K562 (cell line): ENCODE results near the gene ADAMTSL2. TPM values are rescaled to one million over a fixed set of nuclear protein-coding genes. Genes with fewer than 3 reads are reported as not detected.

Experiments
- ATAC-seq: fragments of 200-7000 bp; cut with Tn5 transposase; 3 replicates; pipeline ENCODE4 v1.9.1; 2020; ENCODE audit warnings: moderate library complexity
- BruUV-seq: library from RNA; stranded (reverse); fragments of 400-500 nt; replicated peaks from 2 replicates; lab custom pipeline; 2021; lab: Mats Ljungman, UMichigan
- CTCF ChIA-PET: fragments of 300-600 bp; formaldehyde crosslinking; extraction: SDS; loops from one replicate; lab custom pipeline; 2021; ENCODE audit warnings: low intra/inter-chr PET ratio; lab: Yijun Ruan, JAX
- POLR2A ChIA-PET: fragments of 300-600, 350-650 bp; sonication (Branson Sonifier 250); formaldehyde crosslinking; extraction: SDS; loops from one replicate; lab custom pipeline; 2021; ENCODE audit warnings: antibody characterized with exemption, inconsistent platforms; lab: Yijun Ruan, JAX
- DNase-seq, 4 experiments: peaks; one replicate each; pipeline versions ENCODE4 v3.0.0 to v3.0.0-alpha.2; 2011 to 2018; ENCODE audit warnings: low spot score in 3 of 4, mixed read lengths in 3 of 4; ENCODE audit errors: extremely low read depth in 1 of 4
- FAIRE-seq: peaks from 2 replicates; lab custom pipeline; 2011; peaks lifted over from hg19 to GRCh38; lab: Jason Lieb, UNC
- H2AFZ ChIP-seq: 2 replicates; pipeline ENCODE4 v1.6.0; 2011; ENCODE audit warnings: low read depth, low read length, control low read depth, inconsistent platforms
- H3K27ac ChIP-seq: fragments of 200-600 bp; 3 replicates; pipeline ENCODE4 v1.8.0; 2011; ENCODE audit warnings: low read depth, mild to moderate bottlenecking, control low read depth, inconsistent platforms, low read length, moderate library complexity, mixed read lengths; ENCODE audit errors: extremely low read depth
- H3K27me3 ChIP-seq, 2 experiments: fragments of 300-600 bp in 1 of 2; 2 replicates in 1 of 2; 3 replicates in 1 of 2; pipeline versions ENCODE4 v1.6.0 to v1.8.0; 2011; ENCODE audit warnings: inconsistent platforms in 2 of 2, low read length in 2 of 2, mild to moderate bottlenecking in 1 of 2, mixed read lengths in 1 of 2, moderate library complexity in 1 of 2; ENCODE audit not compliant: control insufficient read depth in 2 of 2, insufficient read depth in 2 of 2
- H3K36me3 ChIP-seq: fragments of 300-600 bp; 3 replicates; pipeline ENCODE4 v1.8.0; 2011; ENCODE audit warnings: mild to moderate bottlenecking, low read length, inconsistent platforms; ENCODE audit not compliant: control insufficient read depth, insufficient read depth
- H3K4me1 ChIP-seq, 2 experiments: fragments of 200-600 bp in 1 of 2; replicated peaks in 1 of 2; 2 replicates in 1 of 2; 3 replicates in 1 of 2; pipeline versions ENCODE4 v1.5.1 to v1.8.0; 2011; ENCODE audit warnings: inconsistent platforms in 2 of 2, low read length in 2 of 2, mild to moderate bottlenecking in 1 of 2, mixed read lengths in 1 of 2, moderate library complexity in 1 of 2; ENCODE audit not compliant: control insufficient read depth in 2 of 2, insufficient read depth in 2 of 2
- H3K4me2 ChIP-seq: 2 replicates; pipeline ENCODE4 v1.6.1; 2011; ENCODE audit warnings: low read length, control low read depth, inconsistent platforms, mixed read lengths; ENCODE audit not compliant: insufficient read depth
- H3K4me3 ChIP-seq: fragments of 200-600 bp; sonication (generic), shearing (Covaris generic); 2 replicates; pipeline ENCODE4 v1.5.1; 2016; ENCODE audit warnings: control low read depth, inconsistent platforms
- H3K79me2 ChIP-seq: fragments of 200-600 bp; 3 replicates; pipeline ENCODE4 v1.8.0; 2011; ENCODE audit warnings: low read length, inconsistent platforms; ENCODE audit not compliant: control insufficient read depth, insufficient read depth
- H3K9ac ChIP-seq, 2 experiments: 2 replicates each; pipeline versions ENCODE4 v1.6.0 to v1.6.1; 2011; ENCODE audit warnings: low read depth in 2 of 2, low read length in 2 of 2, control low read depth in 1 of 2, inconsistent platforms in 1 of 2, mild to moderate bottlenecking in 1 of 2, mixed read lengths in 1 of 2; ENCODE audit not compliant: insufficient read depth in 1 of 2
- H3K9me1 ChIP-seq: one replicate; pipeline ENCODE4 v1.6.0; 2011; ENCODE audit warnings: inconsistent platforms, mild to moderate bottlenecking, low read length, moderate library complexity; ENCODE audit not compliant: control insufficient read depth, insufficient read depth
- H3K9me3 ChIP-seq: replicated peaks from 2 replicates; pipeline ENCODE4 v1.5.1; 2011; ENCODE audit warnings: low read depth, low read length, inconsistent platforms; ENCODE audit not compliant: control insufficient read depth, insufficient read depth
- H4K20me1 ChIP-seq: replicated peaks from 2 replicates; pipeline ENCODE4 v1.6.1; 2011; ENCODE audit warnings: low read length, inconsistent platforms, mixed read lengths; ENCODE audit not compliant: control insufficient read depth, insufficient read depth
- ARID3B ChIP-seq: fragments of 250-450 bp; sonication (Bioruptor Pico); IDR thresholded peaks from 2 replicates; pipeline ENCODE4 v1.4.0; 2020; ENCODE audit warnings: borderline replicate concordance
- ATF1 ChIP-seq, 2 experiments: fragments of 450-650 bp in 1 of 2; IDR thresholded peaks; 2 replicates each; pipeline ENCODE4 v1.6.1; 2016; ENCODE audit warnings: missing compliant biosample characterization in 1 of 2, missing genetic modification characterization in 1 of 2
- CBFA2T3 ChIP-seq: fragments of 450-650 bp; IDR thresholded peaks from 2 replicates; pipeline ENCODE4 v1.6.1; 2017
- CREB3L1 ChIP-seq: fragments of 450-650 bp; IDR thresholded peaks from 2 replicates; pipeline ENCODE4 v1.6.1; 2014; ENCODE audit warnings: low read depth, mild to moderate bottlenecking, moderate library complexity, borderline replicate concordance
- CREBBP ChIP-seq: IDR thresholded peaks from one replicate; pipeline ENCODE4 v1.6.1; 2012; ENCODE audit warnings: low read depth, mild to moderate bottlenecking, control low read depth, inconsistent platforms, low read length
- DLX4 ChIP-seq: fragments of 250-450 bp; sonication (Bioruptor Pico); IDR thresholded peaks from 2 replicates; pipeline ENCODE4 v1.6.1; 2021; ENCODE audit warnings: mild to moderate bottlenecking
- EHMT2 ChIP-seq: fragments of 450-650 bp; IDR thresholded peaks from 2 replicates; pipeline ENCODE4 v1.6.1; 2018; ENCODE audit warnings: antibody characterized with exemption
- FOXJ3 ChIP-seq: sonication (generic); formaldehyde crosslinking; IDR thresholded peaks from 2 replicates; pipeline ENCODE4 v1.4.0; 2020; ENCODE audit warnings: mild to moderate bottlenecking, missing genetic modification reagents
- SAFB2 ChIP-seq: fragments of 200-400 bp; formaldehyde crosslinking; IDR thresholded peaks from 2 replicates; pipeline ENCODE4 v1.6.1; 2018; ENCODE audit warnings: borderline replicate concordance, low read length, low read depth, moderate library complexity; ENCODE audit not compliant: severe bottlenecking
- TAF15 ChIP-seq: fragments of 200-400 bp; formaldehyde crosslinking; IDR thresholded peaks from 2 replicates; pipeline ENCODE4 v1.6.1; 2017; ENCODE audit warnings: mild to moderate bottlenecking, low read depth, low read length, moderate library complexity
- ZNF274 ChIP-seq: IDR thresholded peaks from 2 replicates; pipeline ENCODE4 v1.6.1; 2011; ENCODE audit warnings: low read depth, mild to moderate bottlenecking, low read length, moderate library complexity, borderline replicate concordance
- ZNF583 ChIP-seq: fragments of 250-450 bp; sonication (Bioruptor Pico); IDR thresholded peaks from 2 replicates; pipeline ENCODE4 v1.4.0; 2020
- WGBS: fragments of 100-300 bp; shearing (Covaris generic); methylation state at CpG from one replicate; pipeline ENCODE4 v1.1.6; 2016; ENCODE audit warnings: low coverage, mixed read lengths; ENCODE audit not compliant: insufficient coverage; ENCODE audit errors: missing lambda C conversion rate; 5-methylcytosine and 5-hydroxymethylcytosine counted together
- in situ Hi-C: fragments of 300-500 bp; cut with MboI; formaldehyde crosslinking; loops from 4 replicates; pipeline ENCODE4 v1.15.0; 2018; ENCODE audit warnings: inconsistent platforms, mixed read lengths
- intact Hi-C: fragments of 100-400 bp; cut with micrococcal nuclease; formaldehyde crosslinking; loops from 2 replicates; pipeline ENCODE4 v1.14.2; 2022
- polyA plus RNA-seq, 8 experiments: library from polyadenylated mRNA; depleted of rRNA in 4 of 8; stranded (reverse) in 5 of 8; unstranded in 3 of 8; fragments of >200 nt; fragmentation: Nextera tagmentation in 2 of 8; fragmentation: Illumina TruSeq in 1 of 8; extraction: Ambion mirVana in 2 of 8; extraction: Trizol in 1 of 8; gene quantifications; 2 replicates each; pipeline versions ENCODE4 v1.2.1 to v1.2.3, GENCODE V29; 2011 to 2014; ENCODE audit warnings: inconsistent platforms in 1 of 8, missing spikeins in 1 of 8
- total RNA-seq, 7 experiments: library from RNA; depleted of rRNA in 6 of 7; stranded (reverse); fragments of >200 nt in 6 of 7; fragmentation: Illumina TruSeq in 2 of 7; extraction: Trizol in 2 of 7; gene quantifications; 2 replicates each; pipeline versions ENCODE4 v1.2.1 to v1.2.3, GENCODE V29; 2011 to 2021; ENCODE audit warnings: low replicate concordance in 1 of 7

ADAMTSL2 gene
- total and polyA plus RNA-seq, 9 of the 15 experiments (the other 6 are each of a cell fraction or from before 2014, with no cell fraction given): 0.04 TPM; not detected in 8

GRCh38 chr9:133615186-133615585 lies 80.7 kb downstream of the ADAMTSL2 start:
- Histone ChIP-seq H3K9me3 (no peaks in the 10 kb centered on the region), H3K4me1 (no peaks in the 10 kb centered on the region), H3K9ac (no peak overlapping the region), H2AFZ (no peak overlapping the region), H3K4me3 (no peak overlapping the region), H3K4me2 (no peak overlapping the region), H4K20me1 (peaks cover 26% of the 10 kb centered on the region)
- 0% methylated on average over 16 of the region's 16 CpGs for WGBS
- FAIRE-seq (no peak), DNase-seq (no peak), ATAC-seq (no peak)
- CTCF ChIA-PET: no interaction called here
- in situ Hi-C loops: no loop called here
- BruUV-seq: no TSS peak
- TF ChIP-seq TAF15 (no peak), CBFA2T3 (no peak), DLX4 (CRISPR knock-in tag) (no peak)
- TF ChIP-seq, all 486 proteins: peak for 0
- Histone ChIP-seq H3K36me3 (no peaks in the 10 kb centered on the region), H3K27ac (no peak overlapping the region), H3K27me3 (peaks cover 14 to 63% of the 10 kb centered on the region in 2 experiments; a peak in 4 of 5 replicates), H3K9me1 (no peaks in the 10 kb centered on the region), H3K79me2 (no peaks in the 10 kb centered on the region)
- POLR2A ChIA-PET: interaction anchor here (0.6 kb wide), 1 partner anchor 709 kb away, joined by 3 read pairs; no protein-coding TSS in a partner anchor
- intact Hi-C loops: no loop called here

GRCh38 chr9:133615606-133616188 lies 81.2 kb downstream of the ADAMTSL2 start:
- CTCF ChIA-PET: no interaction called here
- no peak for TF ChIP-seq SAFB2
- no peak for TF ChIP-seq ZNF583 (CRISPR knock-in tag)
- TF ChIP-seq CREBBP: no peak
- TF ChIP-seq ATF1 (CRISPR knock-in tag; IDR thresholded peaks at IDR 0.05): no peak
- TF ChIP-seq ATF1 (tag; IDR thresholded peaks at IDR 0.05): no peak
- TF ChIP-seq CREB3L1: no peak
- TF ChIP-seq EHMT2: no peak
- TF ChIP-seq ZNF274: no peak
- no peak for TF ChIP-seq ARID3B (CRISPR knock-in tag)
- no peak for TF ChIP-seq FOXJ3 (CRISPR knock-in tag)

More at GRCh38 chr9:133615606-133616188, 81.2 kb downstream of the ADAMTSL2 start:
- Histone ChIP-seq H3K36me3 (no peaks in the 10 kb centered on the region), H3K27ac (no peak overlapping the region), H3K4me2 (no peak overlapping the region), H2AFZ (no peak overlapping the region), H3K4me3 (no peak overlapping the region), H3K9me1 (no peaks in the 10 kb centered on the region), H4K20me1 (peaks cover 22% of the 10 kb centered on the region), H3K79me2 (no peaks in the 10 kb centered on the region), H3K27me3 (peaks cover 14 to 63% of the 10 kb centered on the region in 2 experiments; a peak in 4 of 5 replicates), H3K9me3 (no peaks in the 10 kb centered on the region), H3K9ac (no peak overlapping the region), H3K4me1 (no peaks in the 10 kb centered on the region)
- POLR2A ChIA-PET: interaction anchor here (0.6 kb wide), 1 partner anchor 709 kb away, joined by 3 read pairs; no protein-coding TSS in a partner anchor
- FAIRE-seq (no peak), ATAC-seq (no peak), DNase-seq (no peak)
- WGBS: 0% methylated on average over 11 of the region's 13 CpGs
- intact Hi-C loops (no loop called here), in situ Hi-C loops (no loop called here)
- BruUV-seq: no TSS peak
